ENCODE results near the gene NLRP3.

The NLRP3 gene

DNA sequence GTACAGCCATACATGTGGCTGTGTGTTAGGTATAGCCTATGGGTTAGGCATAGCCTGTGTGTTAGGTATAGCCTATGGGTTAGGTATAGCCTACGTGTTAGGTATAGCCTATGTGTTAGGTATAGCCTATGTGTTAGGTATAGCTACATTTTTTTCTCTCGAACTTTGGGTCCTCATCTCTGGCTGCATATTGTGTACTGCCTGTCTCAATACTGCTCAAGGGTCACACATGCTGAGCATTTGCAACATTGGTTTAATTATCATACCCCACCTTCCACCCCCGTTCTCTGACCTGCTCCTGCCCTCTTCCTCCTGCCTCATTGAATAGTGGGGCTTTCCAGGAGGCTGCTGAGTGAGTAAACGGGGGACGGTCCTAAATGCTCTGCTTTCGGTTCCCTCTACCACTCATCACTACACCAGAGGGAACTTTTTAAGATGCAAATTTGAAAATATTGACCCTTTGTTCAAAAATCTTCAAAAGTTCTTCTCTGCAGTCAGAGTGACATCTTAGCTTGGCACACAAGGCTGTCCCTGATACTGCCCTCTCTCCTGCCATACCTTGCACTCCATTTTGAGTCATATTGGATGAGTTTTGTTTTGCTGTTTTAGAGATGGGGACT, 24.1 kb downstream of the NLRP3 start:
- no peaks in the 10 kb centered on the region for H3K9me3 ChIP-seq (ENCODE audit: low read depth, low read length)
- DNase-seq (ENCODE audit: low read depth, low spot score) = no peak
- H3K27ac ChIP-seq = no peak overlapping the region
- no peak overlapping the region for H3K4me3 ChIP-seq
- TF ChIP-seq EZH2 (IDR thresholded peaks at IDR 0.05) = no peak
- no peak for TF ChIP-seq POLR2AphosphoS5 (IDR thresholded peaks at IDR 0.05; ENCODE audit: borderline replicate concordance, low read depth, low read length)
- no peak for TF ChIP-seq FOXP2 (optimal IDR thresholded peaks at IDR 0.05; ENCODE audit: control extremely low read depth, extremely low read length, insufficient read depth)
- H3K9ac ChIP-seq (ENCODE audit: insufficient read length) = no peak overlapping the region
- H3K36me3 ChIP-seq (ENCODE audit: insufficient read depth, low read length) = no peaks in the 10 kb centered on the region

DNA sequence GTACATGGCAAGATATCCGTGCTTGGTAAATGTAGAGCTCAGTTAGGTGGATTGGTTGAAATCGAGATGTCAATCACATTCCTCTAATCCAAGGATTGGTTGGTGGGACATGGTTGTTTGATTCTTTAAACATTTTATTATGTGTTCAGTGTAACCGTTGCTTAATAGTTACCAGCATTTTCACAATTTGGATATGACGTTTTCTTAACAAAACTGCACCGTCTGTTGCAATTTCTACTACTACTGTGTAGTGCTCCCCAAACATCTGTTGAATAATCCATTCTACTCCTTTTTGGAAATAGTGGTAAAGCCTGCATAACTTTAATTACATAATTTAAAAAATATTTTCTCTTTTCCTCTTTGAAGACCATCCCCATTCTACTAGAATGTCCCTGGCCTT, 25.6 kb downstream of the NLRP3 start:
- H3K36me3 ChIP-seq (ENCODE audit: insufficient read depth, low read length) = no peaks in the 10 kb centered on the region
- H3K9ac ChIP-seq (ENCODE audit: insufficient read length) = no peak overlapping the region
- TF ChIP-seq POLR2AphosphoS5 (IDR thresholded peaks at IDR 0.05; ENCODE audit: borderline replicate concordance, low read depth, low read length) (no peak), FOXP2 (optimal IDR thresholded peaks at IDR 0.05; ENCODE audit: control extremely low read depth, extremely low read length, insufficient read depth) (no peak), EZH2 (IDR thresholded peaks at IDR 0.05) (no peak)
- no peaks in the 10 kb centered on the region for H3K9me3 ChIP-seq (ENCODE audit: low read depth, low read length)
- H3K27ac ChIP-seq = no peak overlapping the region
- DNase-seq (ENCODE audit: low read depth, low spot score) = no peak
- no peak overlapping the region for H3K4me3 ChIP-seq

DNA sequence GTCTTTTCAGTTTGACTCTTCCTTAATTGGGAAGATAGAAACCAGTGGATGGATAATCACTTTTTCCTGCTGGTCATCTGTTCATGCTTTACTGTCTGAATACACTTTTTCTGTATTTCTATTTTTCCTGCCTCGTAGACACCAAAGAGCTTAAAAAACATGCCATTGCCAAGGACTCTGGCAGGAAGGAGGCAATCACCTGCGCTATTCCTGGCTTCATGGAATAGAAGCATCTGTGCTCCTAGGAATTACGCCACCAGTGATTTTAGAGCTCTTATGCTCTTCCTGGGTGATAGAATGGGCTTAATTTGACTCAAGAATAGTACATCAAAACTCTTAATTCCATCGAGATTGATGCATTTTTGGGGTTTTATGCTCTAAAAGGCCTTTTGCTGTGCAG, 26.2 kb downstream of the NLRP3 start:
- DNase-seq (ENCODE audit: low read depth, low spot score) = no peak
- no peaks in the 10 kb centered on the region for H3K9me3 ChIP-seq (ENCODE audit: low read depth, low read length)
- H3K4me3 ChIP-seq = no peak overlapping the region
- no peak overlapping the region for H3K27ac ChIP-seq
- no peak overlapping the region for H3K9ac ChIP-seq (ENCODE audit: insufficient read length)
- TF ChIP-seq POLR2AphosphoS5 (IDR thresholded peaks at IDR 0.05; ENCODE audit: borderline replicate concordance, low read depth, low read length) (no peak), EZH2 (IDR thresholded peaks at IDR 0.05) (no peak), FOXP2 (optimal IDR thresholded peaks at IDR 0.05; ENCODE audit: control extremely low read depth, extremely low read length, insufficient read depth) (no peak)
- H3K36me3 ChIP-seq (ENCODE audit: insufficient read depth, low read length) = no peaks in the 10 kb centered on the region

DNA sequence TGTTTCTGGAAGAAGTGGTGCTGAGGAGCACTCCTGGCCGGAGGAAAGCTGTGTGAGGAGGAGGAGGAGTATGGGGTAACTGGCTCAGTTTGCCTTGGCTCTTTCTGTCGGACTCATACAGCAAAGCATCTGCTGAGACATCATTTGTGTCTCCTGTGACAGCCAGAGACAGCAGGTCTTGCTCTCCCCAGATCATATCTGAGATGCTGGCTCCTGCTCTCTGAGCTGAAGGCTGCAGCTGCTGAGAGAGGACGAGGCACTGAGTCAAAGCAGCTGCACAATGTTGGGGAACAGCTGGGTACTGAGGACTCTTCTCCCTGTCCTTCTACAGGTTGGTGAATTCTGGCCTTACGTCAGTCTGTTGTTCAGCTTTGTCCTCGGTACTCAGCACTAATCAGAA, 27.7 kb downstream of the NLRP3 start:
- Histone ChIP-seq H3K4me3 (no peak overlapping the region), H3K9ac (ENCODE audit: insufficient read length) (no peak overlapping the region), H3K27ac (no peak overlapping the region), H3K9me3 (ENCODE audit: low read depth, low read length) (no peaks in the 10 kb centered on the region), H3K36me3 (ENCODE audit: insufficient read depth, low read length) (no peaks in the 10 kb centered on the region)
- no peak for TF ChIP-seq FOXP2 (optimal IDR thresholded peaks at IDR 0.05; ENCODE audit: control extremely low read depth, extremely low read length, insufficient read depth)
- no peak for TF ChIP-seq POLR2AphosphoS5 (IDR thresholded peaks at IDR 0.05; ENCODE audit: borderline replicate concordance, low read depth, low read length)
- TF ChIP-seq EZH2 (IDR thresholded peaks at IDR 0.05) = no peak
- DNase-seq (ENCODE audit: low read depth, low spot score) = no peak

DNA sequence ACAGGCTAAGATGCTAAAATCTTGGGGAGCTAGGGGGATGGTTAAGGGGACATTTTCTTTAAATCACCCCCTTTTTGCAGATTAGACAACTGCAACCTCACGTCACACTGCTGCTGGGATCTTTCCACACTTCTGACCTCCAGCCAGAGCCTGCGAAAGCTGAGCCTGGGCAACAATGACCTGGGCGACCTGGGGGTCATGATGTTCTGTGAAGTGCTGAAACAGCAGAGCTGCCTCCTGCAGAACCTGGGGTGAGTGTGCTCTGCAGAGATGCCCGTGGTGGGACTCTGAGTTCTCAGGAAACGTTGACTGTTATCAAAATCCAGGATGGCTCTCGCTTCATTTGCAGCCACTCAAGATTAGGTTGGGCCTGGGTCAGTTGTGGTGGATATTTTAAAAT, 28.6 kb downstream of the NLRP3 start:
- no peak for TF ChIP-seq POLR2AphosphoS5 (IDR thresholded peaks at IDR 0.05; ENCODE audit: borderline replicate concordance, low read depth, low read length)
- no peak for TF ChIP-seq EZH2 (IDR thresholded peaks at IDR 0.05)
- TF ChIP-seq FOXP2 (optimal IDR thresholded peaks at IDR 0.05; ENCODE audit: control extremely low read depth, extremely low read length, insufficient read depth) = no peak
- Histone ChIP-seq H3K4me3 (no peak overlapping the region), H3K36me3 (ENCODE audit: insufficient read depth, low read length) (no peaks in the 10 kb centered on the region), H3K9ac (ENCODE audit: insufficient read length) (no peak overlapping the region), H3K9me3 (ENCODE audit: low read depth, low read length) (no peaks in the 10 kb centered on the region), H3K27ac (no peak overlapping the region)
- no peak for DNase-seq (ENCODE audit: low read depth, low spot score)

DNA sequence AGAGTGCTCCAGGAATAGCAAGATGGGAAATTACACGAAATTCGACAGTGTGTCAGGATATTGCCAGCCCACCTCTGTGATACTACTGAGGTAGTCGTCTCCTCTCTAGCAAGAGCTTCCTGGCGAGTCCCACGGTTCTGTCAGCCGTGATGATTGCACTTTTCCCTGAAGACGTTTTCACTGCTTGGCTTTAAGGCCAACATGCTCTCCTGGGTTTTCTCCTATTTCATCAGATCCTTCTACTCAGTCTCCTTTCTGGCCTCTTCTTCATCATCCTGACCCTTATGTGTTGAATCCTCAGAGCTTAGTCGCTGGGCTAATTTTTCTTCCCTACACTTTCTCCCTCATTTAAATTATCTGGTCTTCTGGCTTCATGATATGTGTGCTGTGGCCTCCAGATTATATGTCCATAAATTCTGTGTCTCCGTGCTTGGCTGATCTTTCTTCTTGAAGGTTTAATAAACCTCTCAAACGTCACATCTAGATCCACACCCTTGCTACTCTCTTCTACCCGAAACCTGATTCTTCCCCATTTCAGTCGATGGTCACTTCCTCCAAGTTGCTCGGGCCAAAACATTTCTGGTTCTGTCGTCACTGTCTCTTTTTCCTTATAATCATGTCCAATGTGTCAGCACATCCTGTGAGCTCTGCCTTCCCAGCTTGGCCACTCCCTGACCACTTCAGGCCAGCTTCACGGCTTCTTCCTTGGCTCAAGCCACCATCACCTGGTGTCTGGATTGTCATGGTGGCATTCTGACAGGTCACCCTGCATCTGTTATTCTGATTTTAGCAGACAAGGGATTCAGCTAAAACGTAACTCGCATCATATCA, 29.8 kb downstream of the NLRP3 start:
- Histone ChIP-seq H3K9me3 (ENCODE audit: low read depth, low read length) (no peaks in the 10 kb centered on the region), H3K36me3 (ENCODE audit: insufficient read depth, low read length) (no peaks in the 10 kb centered on the region), H3K4me3 (no peak overlapping the region), H3K27ac (no peak overlapping the region), H3K9ac (ENCODE audit: insufficient read length) (no peak overlapping the region)
- DNase-seq (ENCODE audit: low read depth, low spot score) = no peak
- TF ChIP-seq EZH2 (IDR thresholded peaks at IDR 0.05) = no peak
- TF ChIP-seq POLR2AphosphoS5 (IDR thresholded peaks at IDR 0.05; ENCODE audit: borderline replicate concordance, low read depth, low read length) = no peak
- TF ChIP-seq FOXP2 (optimal IDR thresholded peaks at IDR 0.05; ENCODE audit: control extremely low read depth, extremely low read length, insufficient read depth) = no peak

DNA sequence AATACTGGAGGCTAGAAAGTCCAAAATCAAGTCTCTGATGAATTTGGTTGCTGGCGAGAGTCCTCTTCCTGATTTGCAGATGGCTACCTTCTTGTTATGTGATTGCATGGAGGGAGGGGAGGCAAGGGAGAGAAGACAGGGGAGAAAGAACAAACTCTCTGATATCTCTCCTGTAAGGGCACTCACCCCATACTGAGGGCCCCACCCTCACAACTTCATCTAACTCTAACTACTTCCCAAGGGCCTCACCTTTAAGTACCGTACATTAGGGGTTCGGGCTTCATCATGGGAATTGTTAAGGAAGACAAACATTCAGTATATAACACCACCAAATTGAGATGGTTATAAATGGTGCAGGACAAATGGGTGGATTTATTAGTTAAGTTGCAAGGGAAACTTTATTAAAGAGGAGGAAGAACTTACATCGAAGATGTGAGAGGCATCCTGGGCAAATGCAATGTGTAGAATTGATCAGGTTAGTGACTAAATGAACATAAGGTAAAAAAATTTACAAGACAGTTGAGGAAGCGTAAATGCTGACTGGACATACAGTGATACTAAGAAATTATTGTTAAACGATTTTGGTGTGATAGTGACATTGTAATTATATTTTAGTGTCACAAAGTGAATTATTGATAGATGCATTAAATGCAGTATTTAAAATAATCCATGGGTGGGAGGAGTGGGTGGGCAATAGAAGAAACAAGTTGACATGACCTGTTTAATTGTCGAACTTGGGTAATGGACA, 31.4 kb downstream of the NLRP3 start:
- Histone ChIP-seq H3K36me3 (ENCODE audit: insufficient read depth, low read length) (no peaks in the 10 kb centered on the region), H3K4me3 (no peak overlapping the region), H3K9me3 (ENCODE audit: low read depth, low read length) (no peaks in the 10 kb centered on the region), H3K9ac (ENCODE audit: insufficient read length) (no peak overlapping the region), H3K27ac (no peak overlapping the region)
- TF ChIP-seq EZH2 (IDR thresholded peaks at IDR 0.05) = no peak
- no peak for TF ChIP-seq FOXP2 (optimal IDR thresholded peaks at IDR 0.05; ENCODE audit: control extremely low read depth, extremely low read length, insufficient read depth)
- no peak for DNase-seq (ENCODE audit: low read depth, low spot score)

DNA sequence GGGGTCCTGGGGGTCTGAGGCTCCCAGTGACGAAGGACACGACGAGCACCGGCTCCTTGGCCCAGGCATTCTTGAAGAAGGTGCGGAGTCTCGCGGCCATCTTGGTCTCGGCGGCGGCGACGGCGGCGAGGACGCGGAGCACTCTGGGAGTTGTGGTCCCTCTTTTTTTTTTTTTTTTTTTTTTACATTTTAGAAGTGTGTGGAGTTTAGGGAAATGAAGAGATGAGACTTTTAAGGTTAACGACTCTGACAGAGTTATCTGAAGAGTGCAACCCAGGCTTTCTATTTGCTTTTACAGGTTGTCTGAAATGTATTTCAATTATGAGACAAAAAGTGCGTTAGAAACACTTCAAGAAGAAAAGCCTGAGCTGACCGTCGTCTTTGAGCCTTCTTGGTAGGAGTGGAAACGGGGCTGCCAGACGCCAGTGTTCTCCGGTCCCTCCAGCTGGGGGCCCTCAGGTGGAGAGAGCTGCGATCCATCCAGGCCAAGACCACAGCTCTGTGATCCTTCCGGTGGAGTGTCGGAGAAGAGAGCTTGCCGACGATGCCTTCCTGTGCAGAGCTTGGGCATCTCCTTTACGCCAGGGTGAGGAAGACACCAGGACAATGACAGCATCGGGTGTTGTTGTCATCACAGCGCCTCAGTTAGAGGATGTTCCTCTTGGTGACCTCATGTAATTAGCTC, 32.3 kb downstream of the NLRP3 start:
- H3K9me3 ChIP-seq (ENCODE audit: low read depth, low read length) = no peaks in the 10 kb centered on the region
- no peak overlapping the region for H3K9ac ChIP-seq (ENCODE audit: insufficient read length)
- DNase-seq (ENCODE audit: low read depth, low spot score) = no peak
- no peaks in the 10 kb centered on the region for H3K36me3 ChIP-seq (ENCODE audit: insufficient read depth, low read length)
- H3K4me3 ChIP-seq = no peak overlapping the region
- H3K27ac ChIP-seq = no peak overlapping the region
- TF ChIP-seq FOXP2 (optimal IDR thresholded peaks at IDR 0.05; ENCODE audit: control extremely low read depth, extremely low read length, insufficient read depth) (no peak), POLR2AphosphoS5 (IDR thresholded peaks at IDR 0.05; ENCODE audit: borderline replicate concordance, low read depth, low read length) (0 out of 2 replicates have a peak, but pooled peaks have one; percentile 28)
